D721Med (cell line): Measurements from ENCODE around the gene TSC22D3.
"Not testable (repeated sequence)": the region's sequence is repeated elsewhere in the genome, so short reads cannot be mapped to it uniquely, and the experiment has no call there.

ENCODE experiments used
- DNase-seq: peaks from one replicate; pipeline ENCODE4 v3.0.0; 2011; ENCODE audit warnings: low spot score; ENCODE audit not compliant: insufficient read length
- FAIRE-seq: peaks from 2 replicates; lab custom pipeline; 2011; peaks lifted over from hg19 to GRCh38; lab: Jason Lieb, UNC
- CTCF ChIP-seq: IDR thresholded peaks from 2 replicates; pipeline ENCODE4 v1.5.1; 2012; ENCODE audit warnings: mild to moderate bottlenecking, control low read depth; ENCODE audit not compliant: insufficient read depth; ENCODE audit errors: missing control alignments

TSC22D3 gene

GRCh38 chrX:107686792-107687191, 88.8 kb downstream of the TSC22D3 start:
- TF ChIP-seq CTCF: no peak
- no peak for DNase-seq
- FAIRE-seq: no peak

GRCh38 chrX:107686026-107686425, 89.6 kb downstream of the TSC22D3 start:
- TF ChIP-seq CTCF: no peak
- FAIRE-seq: no peak
- DNase-seq: no peak

GRCh38 chrX:107685586-107685985, 90.0 kb downstream of the TSC22D3 start:
- DNase-seq, FAIRE-seq: not testable (repeated sequence)

- no peak for TF ChIP-seq CTCF
- FAIRE-seq (no peak), DNase-seq (no peak)
These were observed 90.6 kb downstream of the TSC22D3 start for GRCh38 chrX:107684956-107685385.

- TF ChIP-seq CTCF: no peak
- DNase-seq (no peak), FAIRE-seq (no peak)
These were observed 91.7 kb downstream of the TSC22D3 start for GRCh38 chrX:107683931-107684330.

GRCh38 chrX:107683124-107683895, 92.3 kb downstream of the TSC22D3 start:
- no peak for TF ChIP-seq CTCF
- no peak for DNase-seq
- no peak for FAIRE-seq

GRCh38 chrX:107682256-107682655, 93.3 kb downstream of the TSC22D3 start:
- FAIRE-seq: no peak
- no peak for TF ChIP-seq CTCF
- no peak for DNase-seq
